SKM-1 (cell line): Measurements from ENCODE around the gene NAV2.
"Not testable (repeated sequence)": the region's sequence is repeated elsewhere in the genome, so short reads cannot be mapped to it uniquely, and the experiment has no call there.

Experiments used
- DNase-seq: peaks from one replicate; lab custom pipeline; 2025; ENCODE audit not compliant: unreplicated experiment; lab: John Stamatoyannopoulos, UW

The NAV2 gene

DNA sequence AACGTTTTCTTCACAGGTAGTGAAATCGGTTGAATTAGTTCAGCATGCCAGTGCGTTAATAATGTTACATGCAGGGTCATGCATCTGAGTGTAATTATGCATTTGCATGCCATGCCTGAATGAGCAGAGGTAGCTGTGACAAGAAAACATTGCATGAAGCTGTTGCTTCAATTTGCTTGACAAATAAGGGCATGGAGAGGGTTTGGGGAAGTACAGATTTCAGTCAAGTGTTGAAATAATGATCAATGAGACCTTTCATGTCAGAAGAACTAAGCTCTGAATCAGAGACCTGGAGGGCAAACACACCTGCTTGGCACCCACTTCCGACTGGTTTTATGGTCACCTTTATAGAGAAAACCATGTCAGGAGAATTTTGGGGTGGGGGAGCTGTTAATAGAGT is 226.2 kb downstream of the NAV2 start:
- no peak for DNase-seq

DNA sequence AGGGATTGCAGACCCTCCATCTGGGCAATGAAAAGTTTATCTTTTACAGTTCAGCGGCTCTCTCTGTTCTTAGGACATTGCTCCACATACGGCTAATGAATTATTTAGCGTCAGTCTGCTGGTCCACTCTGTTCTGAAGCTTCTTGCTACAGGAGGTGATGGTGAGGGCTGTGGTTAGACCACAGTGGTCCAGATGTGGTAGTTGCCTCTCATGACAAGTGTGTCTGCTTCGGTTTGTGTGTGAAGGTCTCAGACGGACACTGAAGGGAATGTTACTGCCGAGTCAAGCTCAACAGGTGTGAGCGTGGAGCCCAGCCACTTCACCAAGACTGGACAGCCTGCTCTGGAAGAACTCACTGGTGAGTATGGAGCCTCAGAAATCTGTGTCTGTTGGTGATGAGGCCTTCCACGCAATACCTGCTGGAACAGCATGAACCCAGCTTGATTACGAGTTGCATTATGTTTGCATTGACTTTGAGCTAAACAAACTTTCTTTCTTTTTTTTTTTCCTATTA is 226.8 kb downstream of the NAV2 start:
- no peak for DNase-seq

DNA sequence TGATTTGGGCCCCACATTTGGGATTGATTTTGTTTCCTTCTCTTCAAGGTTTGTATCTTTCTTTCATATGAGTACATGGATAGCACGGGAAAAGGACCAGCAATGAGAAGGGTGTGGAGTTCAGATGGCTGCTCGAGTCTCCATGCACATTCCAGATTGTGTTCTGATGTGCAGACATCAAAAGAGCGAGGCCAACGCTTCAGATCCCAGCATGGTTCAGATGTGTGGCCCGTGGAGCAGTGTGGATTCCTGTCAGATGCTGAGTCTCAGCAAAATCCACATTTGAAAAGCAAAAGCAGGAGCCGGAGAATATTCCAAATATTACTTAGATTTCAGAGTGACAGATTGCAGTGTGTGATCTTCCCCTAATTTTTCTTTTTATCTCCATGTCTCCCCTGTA is 228.2 kb downstream of the NAV2 start:
- no peak for DNase-seq

DNA sequence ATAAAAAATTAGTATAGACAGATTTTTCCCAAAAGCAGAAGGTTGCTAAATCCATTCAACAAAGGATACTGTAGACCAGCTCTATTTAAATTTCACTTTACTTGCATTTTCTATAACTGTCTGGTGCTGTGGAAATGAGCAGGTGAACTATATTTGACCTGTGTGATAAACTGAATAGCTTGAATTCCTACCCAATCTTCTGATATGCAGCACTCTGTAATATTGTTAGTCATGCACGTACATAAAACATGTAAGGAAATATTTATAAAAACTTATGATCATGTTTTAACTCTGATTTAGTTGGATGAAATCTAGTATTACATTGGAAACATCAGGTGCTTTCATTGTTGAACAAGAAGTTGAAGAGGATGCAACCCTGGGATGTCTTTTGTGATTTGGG is 234.0 kb downstream of the NAV2 start:
- DNase-seq, result no peak

DNA sequence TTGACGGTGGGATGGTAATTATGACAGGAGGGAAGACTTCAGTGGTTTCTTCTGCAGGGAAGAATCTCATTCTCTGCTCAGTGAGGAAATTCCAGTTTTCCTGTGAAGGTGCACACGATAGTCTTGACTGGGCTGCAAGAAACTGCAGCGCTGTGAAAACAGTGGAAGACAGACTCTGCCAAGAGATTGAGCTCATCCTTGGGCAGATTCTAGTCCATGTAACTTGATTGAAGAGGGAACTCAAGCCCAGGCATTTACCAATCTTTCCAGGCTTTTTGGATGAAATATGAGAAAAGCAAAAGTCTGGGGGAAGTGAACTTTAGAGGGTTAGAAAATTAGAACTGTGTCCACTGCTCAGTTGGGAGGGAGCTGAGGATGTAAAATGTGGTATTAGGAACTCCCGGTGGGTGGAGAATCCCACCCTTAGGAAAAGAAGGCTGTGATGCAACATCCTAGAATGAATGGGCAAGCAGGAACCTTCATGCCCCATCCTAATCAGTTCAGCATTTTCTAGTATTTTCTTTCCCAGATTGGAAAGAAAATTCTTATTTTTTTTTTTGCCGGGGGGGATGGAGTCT is 235.0 kb downstream of the NAV2 start:
- DNase-seq, result no peak

DNA sequence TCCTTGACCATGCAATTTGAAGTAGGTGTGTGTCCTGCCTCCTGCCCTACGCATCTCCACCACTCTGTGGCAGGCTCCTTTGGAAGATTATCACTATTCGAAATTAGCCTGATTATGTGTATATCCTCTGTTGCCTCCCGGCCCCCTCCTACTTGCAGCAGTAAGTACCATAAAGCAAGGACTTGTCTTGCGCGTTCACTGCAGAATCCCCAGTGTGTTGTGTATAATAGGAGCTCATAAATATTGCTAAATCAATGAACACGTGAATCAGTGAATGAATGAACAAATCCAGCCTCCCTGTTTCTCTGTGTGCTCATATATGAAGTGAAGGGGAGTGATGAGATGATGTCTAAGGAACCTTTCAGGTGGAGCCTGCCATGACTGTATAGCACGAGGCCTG is 237.0 kb downstream of the NAV2 start:
- no peak for DNase-seq

DNA sequence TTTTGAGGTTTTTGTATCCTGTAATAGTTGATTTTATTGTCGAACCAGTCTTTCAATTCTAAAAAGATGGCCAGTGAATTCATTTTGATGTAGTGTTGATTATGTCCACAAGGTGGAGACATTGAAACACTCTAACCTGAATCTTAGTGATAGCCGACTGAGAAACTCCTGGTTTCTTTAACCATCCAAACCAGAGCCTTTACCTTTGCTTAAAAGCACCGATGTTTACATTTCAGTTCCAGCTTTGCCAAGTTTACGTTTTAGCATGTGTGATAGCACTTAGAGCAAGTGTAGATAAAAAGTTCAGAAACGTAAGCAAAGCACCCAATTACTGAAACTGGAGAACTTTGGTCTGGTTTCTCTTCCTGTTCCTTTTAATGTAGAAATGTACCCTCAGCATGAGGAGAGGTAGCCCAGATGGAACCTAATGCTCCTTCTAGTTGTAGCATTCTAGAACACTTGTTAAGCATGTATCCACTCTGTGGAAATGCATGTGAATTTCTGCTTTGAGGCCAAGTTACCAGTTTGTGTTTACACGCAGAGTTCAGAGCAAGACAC is 239.0 kb downstream of the NAV2 start:
- peak; percentile 46 for DNase-seq

DNA sequence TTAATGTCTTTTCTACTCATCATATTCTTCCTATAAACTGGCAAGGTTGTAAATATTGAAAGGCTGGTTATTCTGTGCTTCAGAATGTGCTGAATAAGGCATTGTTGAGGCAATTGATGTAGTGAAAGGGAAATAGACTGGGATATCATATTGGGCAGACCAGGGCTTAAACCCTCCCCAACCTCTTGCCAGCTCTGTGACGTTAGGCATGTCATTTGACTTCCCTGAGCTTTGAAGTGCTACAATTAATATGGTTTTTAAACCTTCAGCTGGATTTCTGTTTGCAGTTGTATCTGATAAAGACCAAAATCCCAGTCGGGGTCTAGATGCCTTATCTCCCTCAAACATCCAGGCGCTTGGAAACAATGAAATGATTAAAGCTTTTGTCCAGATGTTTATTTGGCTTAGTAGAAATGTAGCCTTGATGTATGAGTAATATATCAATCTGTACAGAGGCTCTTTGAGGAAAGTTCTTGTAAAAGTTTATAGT is 239.5 kb downstream of the NAV2 start:
- no peak for DNase-seq

DNA sequence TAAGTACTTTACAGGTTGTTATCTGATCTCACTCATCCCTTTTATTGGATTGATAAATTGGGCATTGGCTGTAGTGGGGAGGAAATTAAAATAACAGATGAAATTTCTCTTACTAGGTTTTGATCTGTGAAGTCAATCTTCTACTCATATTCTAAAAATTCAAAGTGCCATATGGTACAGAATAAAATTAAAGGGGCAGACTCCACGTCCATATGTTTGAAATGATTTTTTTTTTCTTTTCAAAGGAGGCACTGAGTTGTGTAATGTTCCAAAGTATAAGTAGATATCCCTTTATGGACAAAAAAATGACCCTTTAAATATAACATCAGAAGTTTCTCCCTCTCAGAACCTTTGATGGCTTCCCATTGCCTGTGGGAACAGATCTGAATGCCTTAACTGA is 240.3 kb downstream of the NAV2 start:
- DNase-seq, result no peak

DNA sequence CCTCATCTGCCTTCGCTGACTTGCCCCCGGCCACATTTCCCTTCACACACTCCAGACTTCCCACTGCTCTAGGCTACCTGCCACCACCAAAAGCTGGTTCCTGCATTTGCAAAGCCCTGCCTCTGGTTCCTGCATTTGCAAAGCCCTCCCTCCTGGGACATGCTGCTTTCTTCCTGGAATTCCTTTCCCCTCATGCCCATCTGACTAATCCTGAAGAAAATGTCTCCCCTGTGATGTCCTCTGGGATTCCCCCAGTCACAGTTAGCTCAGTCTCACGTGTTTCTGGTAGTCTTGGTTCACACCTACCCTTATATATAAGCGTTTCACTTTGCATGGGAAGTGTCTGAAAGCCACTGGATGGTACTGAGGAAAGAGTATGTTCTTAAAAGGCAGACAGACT is 240.7 kb downstream of the NAV2 start:
- DNase-seq, result no peak

DNA sequence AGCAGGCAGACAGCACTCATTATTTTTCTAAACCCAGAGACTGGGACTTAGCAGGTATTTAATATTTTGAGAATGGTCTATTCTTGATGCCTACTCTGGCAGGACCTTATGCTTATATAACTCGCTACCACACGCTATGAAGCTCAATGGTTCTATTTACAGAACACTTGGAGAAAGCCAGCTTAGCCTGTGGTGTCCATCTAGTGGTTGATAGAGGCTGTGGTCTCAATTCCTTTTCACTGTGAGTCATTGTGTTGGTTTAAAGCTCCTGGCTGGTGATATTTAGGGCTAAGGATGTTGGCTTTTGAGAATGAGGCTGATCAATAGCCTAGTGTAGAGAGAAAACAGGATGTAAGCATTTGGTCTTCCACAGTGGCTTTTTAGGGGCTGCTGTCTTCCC is 241.3 kb downstream of the NAV2 start:
- no peak for DNase-seq

DNA sequence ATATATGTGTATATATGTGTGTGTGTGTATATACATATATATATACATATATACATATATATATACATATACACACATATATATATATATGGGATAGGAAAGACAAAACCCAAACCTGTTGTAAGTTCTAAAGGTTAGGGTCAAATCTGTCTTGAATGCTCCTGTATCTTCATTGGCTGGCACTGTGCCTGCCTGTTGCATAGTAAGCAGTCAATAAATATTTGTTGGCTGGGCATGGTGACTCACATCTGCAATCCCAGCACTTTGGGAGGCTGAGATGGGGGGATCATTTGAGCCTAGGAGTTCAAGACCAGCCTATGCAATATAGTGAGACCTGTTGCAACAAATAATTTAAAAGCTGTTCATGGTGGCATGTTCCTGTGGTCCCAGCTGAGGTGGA is 242.3 kb downstream of the NAV2 start:
- no peak for DNase-seq

DNA sequence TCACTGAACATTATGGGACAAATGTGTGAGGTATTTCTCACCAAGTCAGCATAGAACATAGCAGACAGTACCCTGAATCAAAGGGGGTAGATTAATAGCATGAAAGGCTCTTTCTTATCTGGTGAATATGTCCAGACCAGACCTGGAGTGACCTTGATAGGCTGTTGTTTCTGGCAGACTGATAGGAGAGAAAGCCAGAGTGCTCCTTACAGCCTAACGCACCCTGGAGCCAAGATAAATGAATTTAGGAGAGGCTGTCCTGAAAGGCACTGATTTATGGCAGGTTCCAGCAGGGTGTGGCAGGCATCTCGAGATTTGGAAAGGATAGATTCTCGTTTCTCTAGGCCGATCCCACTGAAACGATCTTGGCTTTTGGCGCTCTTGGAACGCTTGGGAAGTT is 243.0 kb downstream of the NAV2 start:
- no peak for DNase-seq

DNA sequence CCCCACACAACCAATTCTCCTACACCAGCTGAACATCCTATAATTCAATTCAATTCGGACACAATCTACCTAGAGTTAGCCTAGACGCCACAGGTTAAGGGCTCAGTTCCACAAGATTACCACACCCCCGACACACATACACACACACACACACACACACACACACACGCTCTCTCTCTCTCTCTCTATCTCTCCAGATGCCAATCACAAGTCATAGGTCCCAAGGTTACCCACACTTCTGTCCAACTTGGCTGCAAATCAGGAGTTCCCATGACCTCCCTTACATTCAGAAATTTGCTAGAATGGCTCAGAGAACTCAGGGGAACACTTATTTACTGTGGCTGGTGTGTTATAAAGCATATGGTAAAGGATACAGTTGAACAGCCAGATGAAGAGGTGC is 243.6 kb downstream of the NAV2 start:
- no peak for DNase-seq

DNA sequence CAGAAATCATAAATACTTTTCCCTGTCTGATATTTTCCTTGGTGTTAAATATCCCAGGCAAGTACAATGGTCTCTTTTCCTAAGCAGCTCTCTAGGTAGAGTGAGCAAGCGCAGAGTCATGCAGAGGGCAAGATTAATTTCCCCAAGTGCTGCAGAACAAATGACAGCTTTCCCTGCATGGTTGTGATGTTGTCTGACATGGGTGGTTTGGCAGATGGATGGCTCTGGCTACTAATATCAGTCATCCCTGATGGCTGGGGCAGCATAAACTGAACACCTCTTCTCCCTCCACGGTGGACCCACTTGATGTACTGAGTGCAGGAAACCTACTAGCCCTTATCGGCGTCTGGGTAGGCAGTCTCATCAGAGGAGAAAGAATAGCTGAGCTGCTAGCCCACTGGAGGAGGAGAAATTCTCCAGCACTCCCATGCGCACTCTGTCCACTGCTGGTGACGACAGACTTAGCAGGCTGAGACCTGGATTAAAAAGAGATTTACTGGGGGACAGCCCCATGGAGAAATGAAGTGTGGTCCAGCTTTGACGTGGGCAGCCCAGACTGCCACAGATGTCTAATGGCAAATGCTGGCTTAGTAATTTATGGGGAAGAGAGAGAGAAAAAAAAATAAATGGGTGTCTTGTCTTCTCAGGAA is 244.8 kb downstream of the NAV2 start:
- DNase-seq, result no peak

DNA sequence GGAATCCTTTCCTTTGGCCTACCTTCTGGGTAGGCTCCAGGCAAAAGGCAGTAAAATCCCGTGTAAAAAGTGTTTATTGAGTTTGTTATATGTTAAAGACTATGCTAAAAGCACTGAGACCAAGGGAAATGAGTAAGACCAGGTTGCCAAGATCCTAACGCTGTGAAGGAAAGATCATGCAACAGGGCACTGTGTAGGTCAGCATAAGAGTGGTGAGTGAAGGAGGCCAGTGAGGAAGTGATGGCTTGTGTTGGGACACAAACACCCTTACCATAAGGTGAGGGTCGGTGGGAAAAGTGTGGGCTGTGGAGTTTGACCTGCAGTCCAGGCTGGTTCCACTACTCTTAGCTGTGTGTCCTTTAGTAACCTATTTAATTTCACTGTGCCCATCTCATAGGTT is 245.6 kb downstream of the NAV2 start:
- no peak for DNase-seq

DNA sequence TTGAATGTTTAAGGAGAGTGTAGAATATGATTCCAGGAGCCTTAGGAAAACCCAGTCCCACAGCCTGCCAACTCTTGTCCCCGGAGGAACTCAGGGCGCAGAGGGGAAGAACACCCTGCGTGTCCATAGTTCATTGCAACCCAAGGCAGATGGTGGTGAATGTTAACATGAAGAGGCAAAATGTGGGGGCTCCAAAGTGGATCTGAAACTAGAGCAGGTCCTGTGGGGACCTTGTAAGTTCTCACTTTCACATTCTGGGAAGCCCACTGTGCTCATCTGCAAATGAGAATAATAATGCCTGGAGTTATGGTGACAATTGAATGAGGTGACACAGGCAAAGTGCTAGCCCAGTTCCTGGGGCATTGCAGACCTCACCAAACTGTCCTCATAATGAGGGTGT is 246.6 kb downstream of the NAV2 start:
- DNase-seq, result no peak

DNA sequence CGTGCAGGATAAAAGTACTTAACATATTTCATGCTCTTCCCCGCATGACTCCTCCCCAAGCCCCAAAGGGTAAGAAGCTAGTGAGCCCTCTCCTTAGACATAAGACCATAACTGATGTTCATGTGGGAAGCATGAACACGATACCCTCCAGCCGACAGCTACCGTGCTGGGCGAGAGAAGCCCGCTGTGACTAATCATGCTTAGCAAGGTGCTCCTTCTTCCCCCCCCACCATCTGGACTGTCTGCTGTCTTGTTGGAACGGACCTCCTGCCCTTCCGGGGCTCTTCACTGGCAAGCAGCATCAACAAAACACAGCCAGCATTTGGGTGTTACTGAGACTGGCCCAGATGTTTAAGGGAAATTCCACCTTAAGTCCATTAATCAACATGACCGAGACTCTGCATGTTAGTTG is 247.0 kb downstream of the NAV2 start:
- DNase-seq, result no peak

DNA sequence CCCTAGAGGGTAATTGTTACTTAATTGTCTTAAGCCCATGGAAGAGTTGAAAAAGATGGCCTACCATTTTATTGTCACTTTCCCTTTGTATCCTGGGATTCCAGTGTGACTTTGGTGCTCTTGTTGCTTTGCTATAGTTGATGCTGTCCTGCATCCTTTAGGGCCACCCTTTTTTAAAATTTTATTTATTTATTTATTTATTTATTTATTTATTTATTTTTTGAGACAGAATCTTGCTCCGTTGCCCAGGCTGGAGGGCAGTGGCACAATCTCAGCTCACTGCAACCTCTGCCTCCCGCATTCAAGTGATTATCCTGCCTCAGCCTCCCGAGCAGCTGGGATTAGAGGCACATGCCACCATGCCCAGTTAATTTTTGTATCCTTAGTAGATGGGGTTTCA is 247.8 kb downstream of the NAV2 start:
- not testable (repeated sequence) for DNase-seq

DNA sequence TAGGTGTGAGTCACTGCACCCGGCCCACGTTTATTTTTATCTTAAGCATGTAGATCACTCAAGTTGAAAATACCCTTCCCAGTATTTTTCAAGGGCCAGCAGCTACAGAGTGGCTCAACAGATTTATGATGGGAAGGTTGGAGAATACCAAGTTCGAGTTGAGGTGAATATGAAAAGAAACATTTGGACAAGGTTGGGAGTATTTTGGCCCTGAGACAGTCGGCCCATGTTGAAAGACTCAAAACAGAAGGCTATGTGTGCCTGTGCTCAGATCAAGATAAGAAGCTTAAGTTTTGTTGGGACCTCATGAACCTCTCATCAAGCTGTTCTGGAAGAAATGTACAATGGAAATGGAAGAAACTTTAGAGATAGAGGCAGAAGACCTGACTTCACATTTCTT is 248.6 kb downstream of the NAV2 start:
- no peak for DNase-seq

DNA sequence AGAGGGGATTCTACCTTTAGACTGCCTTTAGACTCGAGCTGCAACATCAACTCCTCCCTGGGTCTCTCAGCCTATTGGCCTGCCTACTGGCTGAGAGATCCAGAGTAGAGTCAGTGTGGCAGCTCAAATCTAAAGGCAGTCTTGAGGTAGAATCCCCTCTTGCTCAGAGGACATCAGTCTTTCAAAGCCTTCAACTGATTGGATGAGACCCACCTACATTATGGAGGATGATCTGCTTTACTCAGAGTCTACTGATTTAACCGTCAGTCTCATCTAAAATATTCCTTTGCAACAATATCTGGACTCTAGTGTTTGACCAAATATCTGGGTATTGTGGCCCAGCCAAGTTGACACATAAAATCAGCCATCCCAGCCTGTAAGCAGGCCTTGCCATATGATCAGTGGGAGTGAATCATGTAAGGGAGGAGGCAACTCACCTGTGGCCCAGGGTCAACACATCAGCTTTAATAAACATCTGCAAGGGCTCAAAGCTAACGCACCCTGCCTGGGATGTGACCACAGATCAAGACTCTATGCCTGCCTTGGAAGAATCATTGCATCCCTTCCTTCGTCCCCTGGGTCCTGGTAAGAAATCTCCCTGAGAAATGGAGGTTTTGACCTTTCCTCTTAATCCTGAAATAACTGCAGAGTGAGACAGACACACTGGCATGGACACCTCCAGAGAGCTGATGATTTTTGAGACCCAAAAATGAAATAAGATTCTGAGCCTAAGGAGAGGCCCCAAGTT is 249.6 kb downstream of the NAV2 start:
- DNase-seq, result no peak

DNA sequence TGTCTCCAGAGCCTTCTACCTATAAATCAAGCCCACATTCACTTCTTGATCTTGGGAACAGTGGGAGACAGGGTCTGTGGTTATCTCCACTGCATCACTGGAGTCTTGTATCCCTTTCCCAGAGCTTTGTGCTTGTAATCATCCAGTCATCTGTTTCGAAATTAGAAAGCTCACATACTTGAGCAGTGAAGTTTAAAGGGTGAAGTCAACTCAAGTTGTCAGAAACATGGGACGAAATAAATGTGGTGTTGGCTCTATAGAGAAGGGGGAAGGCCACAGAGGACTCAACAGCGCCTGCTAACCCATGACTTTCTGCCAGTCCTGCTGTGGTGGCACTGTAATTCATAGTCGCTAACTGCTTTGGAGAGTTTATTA is 250.2 kb downstream of the NAV2 start:
- DNase-seq, result no peak
